HG02623 (cell line): ENCODE measurements around the gene SUMO4.
A peak's percentile ranks its signal among the peaks of the same experiment; 100 is the strongest.
"Not testable (repeated sequence)": the region's sequence is repeated elsewhere in the genome, so short reads cannot be mapped to it uniquely, and the experiment has no call there.

Source experiments
- ATAC-seq: cut with Tn5 transposase; IDR thresholded peaks from one replicate; pipeline ENCODE4 v1.9.1; 2021; ENCODE audit warnings: moderate library complexity; ENCODE audit not compliant: unreplicated experiment

The SUMO4 gene

DNA sequence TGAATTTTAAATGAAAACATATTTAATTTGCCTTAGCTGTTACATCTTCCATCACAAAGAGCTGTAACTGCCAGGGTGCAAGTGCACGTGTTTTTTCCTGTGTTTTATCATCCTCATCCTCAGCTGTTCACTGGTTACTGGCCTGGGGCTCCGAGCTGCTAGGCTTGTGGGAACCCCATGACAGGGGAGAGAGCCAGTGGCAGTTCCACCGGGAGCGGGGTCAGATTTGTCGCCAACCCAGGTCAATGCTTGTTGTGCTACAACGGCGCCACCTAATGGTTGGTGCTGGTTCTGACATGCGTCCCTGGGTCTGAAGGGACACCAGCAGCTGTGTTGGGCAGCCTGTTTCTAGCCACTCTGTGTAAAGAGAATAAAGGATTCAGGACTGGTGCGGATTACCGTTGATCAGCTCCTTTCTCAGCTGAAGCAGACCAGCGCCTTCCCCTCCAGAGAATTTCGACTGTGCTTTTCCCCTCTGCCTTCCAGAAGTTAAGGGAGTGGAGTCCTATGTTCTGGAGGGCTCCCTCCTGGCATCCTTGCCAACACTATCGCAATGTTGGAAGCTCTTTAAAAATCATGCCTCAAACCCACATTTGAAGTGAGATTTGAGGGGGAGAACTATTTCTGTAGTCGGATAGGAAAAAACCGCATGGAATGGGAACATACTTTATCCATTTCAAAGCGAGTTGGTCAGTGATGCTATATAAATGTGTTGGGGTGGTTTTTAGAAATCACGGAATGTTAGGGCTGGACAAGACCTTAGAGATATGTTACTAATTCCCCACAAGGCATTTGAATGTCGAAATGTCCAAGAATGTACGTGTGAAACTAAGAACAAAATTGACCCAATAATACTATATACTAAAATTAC, 32.1 kb downstream of the SUMO4 start:
- ATAC-seq = peak; percentile 77

DNA sequence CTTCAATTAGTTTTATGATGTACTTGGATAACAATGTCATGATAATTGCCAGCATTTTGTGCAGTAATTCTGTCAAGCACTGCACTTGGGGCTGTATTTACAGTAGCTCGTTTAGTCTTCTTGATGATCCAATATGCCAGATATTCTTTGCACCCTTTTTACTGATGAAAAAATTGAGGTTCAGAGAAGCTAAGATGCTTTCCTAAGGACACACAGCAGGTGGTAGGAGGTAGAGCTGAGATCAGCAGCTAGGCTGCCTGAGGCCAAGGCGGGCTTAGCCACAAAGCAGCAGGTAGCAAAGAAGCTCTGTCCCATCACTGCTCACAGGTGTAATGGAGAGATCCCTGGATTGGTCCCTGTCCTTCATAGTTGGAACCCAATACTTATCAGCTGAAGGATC, 33.3 kb downstream of the SUMO4 start:
- no peak for ATAC-seq

DNA sequence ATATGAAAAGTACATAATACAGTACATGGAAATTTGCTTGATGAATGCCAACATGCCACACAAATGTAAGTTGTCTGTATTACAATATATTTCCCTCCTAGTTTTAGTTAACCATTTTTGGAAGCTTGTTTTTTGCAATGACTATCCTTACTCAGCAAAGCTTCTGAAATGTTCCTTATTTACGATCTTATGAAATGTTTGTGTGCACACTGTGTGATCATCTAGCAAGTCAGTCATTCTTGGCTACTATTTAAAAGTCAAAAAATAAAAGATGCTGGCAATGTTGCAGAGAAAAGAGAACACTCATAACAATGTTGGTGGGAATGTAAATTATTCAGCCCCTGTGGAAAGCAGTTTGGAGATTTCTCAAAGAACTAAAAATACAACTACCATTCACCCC, 33.8 kb downstream of the SUMO4 start:
- no peak for ATAC-seq

DNA sequence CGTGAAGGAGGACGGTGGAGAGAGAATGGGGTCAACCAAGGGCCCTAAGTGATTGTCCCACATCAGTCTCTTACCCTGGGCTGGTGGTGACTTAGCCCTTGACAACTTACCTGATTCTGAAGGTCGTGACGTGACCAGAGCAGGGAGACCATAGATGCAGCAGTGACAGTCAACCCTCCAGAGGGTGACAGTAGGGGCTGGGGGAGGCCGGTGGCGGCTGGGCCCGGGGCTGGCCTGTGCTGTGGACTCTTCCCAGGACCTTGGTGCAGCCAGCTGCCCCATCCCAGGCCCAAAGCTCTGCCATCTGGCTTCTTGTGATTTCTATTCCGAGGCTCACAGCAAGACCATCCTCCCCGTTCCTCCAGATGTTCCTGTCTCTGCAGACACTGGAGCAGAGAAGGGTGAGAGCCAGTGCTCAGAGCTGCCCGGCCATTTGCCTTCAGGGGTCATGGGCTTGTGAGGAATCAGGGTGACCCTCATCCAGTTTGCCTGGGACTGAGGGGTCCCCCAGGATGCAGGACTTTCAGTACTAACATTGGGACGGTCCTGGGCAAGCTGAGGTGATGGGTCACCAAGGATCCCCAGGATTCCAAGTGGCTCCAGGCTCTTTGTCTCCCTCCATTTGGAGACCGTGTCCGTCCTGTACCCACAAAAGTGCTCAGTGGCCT, 36.0 kb downstream of the SUMO4 start:
- ATAC-seq = no peak

DNA sequence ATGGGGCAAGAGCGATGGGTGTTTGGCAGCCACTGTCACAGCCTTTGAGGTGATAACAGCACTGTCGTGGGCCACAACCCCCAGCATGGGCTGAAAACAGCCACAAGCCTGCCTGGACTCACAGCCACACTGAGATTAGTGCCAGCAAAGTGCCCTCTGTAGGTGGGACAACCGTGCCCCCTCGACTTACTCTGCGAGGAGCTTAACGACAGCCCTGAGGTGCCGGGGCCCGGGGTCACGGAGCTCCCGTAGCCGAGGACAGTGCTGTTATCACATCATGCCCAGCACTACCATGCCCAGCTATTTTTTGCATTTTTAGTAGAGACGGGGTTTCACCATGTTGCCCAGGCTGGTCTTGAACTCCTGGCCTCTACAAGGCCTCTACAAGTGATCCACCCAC, 36.6 kb downstream of the SUMO4 start:
- no peak for ATAC-seq

DNA sequence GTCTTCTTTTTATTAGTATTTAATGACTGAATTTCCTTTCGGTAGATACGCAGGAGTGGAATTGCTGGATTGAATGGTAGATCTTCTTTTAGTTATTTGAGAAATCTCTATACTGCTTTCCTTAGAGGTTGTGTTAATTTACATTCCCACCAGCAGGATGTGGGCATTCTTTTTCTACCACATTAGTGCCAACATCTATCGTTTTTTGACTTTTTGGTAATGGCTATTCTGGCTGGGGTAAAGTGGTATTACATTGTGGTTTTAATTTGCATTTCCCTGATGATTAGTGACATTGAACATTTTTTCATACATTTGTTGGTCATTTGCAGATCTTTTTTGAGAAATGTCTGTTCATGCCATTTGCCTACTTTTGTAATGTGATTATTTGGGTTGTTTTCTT, 37.1 kb downstream of the SUMO4 start:
- ATAC-seq = no peak

DNA sequence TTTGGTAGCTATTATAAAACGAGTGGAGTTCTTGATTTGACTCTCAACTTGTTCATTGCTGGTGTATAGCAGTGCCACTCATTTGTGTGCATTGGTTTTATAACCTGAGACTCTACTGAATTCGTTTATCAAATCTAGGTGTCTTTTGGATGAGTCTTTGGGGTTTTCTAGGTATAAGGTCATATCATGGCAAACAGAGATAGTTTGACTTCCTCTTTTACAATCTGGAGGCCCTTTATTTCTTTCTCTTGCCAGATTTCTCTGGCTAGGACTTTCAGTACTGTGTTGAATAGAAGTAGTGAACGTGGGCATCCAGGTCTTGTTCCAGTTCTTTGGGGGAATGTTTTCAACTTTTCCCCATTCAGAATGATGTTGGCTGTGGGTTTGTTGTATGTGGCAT, 38.8 kb downstream of the SUMO4 start:
- ATAC-seq = no peak

DNA sequence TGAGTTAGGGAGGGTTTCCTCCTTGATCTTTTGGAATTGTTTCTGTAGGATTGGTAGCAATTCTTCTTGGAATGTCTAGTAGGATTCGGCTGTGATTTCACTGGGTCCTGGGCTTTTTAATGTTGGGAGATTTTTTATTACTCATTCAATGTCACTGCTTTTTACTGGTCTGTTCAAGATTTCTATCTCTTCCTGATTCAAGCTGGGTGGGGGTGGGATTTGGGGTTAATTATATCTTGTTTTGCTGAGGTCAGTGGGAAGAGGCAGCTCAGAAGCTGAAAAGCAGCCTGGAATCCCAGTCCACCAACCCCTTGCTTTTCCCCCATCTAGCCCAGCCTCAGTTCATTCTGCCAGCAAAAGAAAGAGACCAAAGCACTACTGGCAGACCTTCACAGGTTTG, 39.6 kb downstream of the SUMO4 start:
- no peak for ATAC-seq

DNA sequence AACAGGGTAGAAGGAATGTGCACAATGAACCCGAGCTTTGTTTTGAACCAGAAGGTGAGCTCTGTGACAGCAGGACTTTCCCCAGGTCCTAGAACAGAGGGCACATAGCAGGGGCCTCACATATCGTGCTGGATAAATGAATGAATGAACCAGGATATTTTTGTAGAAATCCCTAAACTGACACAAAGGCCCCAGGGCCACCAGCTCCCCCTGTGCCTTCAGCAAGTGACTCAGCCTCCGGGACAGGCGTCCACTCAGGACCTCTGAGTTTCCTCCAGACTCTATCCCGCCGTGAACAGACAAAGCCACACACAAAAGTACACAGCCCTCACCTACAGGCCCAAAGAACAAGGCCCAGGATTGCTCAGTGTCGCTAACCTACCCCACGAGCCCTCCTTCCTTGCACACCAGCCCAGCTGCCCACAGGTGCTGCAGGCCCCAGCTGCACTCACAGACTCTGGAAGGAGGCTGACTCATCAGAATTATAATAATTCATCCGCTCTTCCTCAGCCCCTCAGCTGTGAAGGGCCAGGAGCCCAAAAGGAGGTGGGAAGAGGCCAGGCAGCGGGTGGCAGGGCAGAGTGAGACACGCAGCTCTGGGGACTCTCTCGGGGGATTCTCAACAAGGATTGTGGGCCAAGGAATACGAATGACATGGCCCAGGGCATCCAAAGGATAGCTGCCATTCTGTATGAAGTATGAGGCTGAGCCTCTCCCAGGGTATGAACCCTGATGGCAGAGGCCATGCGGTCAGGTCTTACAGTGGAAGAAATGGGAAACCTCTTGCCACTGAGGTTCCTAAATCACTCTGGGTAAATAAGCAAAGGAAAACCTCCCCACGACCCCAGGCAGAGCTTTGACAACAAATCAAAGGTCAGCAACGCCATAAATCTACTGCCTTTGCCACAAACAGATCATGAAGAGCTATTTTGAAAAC, 40.9 kb downstream of the SUMO4 start:
- no peak for ATAC-seq

DNA sequence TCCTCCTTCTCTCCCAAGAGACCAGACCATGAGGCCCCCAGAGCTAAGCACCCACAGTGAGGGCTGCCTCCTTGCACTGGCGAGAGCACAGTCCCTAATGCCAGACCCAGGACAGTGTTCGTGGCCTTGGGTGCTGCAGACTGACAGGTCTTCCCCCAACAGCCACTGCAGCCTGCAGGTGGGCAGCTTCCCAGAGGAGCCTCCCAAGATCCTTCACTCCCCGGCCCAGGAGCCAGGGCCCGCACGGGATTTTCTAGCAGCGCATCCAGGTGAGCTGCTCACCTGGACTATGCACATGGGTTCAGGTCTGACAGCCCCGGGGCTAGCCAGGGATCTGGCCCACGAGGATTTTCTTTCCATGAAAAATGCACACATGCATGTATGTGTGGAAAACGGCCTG, 41.7 kb downstream of the SUMO4 start:
- no peak for ATAC-seq

DNA sequence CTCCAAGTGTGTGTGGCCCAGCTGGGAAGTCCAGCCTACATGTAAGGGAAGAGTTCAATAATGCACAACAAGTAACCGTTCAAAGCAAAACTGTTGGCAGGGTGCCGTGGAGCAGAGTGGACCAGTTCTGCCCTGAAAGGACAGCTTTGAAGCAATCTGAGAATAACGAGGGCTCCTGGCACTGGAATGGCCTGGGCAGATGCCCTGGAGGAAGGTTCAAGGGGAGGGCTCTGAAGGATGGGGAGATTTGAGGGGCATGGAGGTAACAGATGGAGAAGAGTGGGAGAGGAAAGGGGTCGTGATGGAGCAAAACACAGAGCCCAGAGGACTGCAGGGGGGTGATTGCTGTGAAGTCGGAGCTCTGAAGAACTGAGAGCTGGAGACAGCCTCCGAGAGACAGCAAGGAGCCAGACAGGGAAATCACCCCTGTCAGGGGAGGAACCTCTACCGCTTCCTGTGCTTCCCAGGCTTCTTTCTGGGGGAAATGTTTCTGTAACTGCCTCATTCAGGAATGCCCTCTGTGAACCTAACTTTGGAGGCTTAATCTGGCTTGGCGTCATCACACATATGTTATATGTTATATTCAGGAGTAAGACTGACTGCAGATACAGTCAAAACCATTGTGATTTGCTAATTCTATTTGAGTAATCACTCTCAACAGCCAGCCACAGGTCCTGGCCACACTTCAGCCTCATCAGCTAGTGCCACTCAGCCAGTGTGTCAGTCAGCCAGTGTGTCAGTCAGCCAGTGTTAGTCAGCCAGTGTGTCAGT, 43.5 kb downstream of the SUMO4 start:
- ATAC-seq = no peak

DNA sequence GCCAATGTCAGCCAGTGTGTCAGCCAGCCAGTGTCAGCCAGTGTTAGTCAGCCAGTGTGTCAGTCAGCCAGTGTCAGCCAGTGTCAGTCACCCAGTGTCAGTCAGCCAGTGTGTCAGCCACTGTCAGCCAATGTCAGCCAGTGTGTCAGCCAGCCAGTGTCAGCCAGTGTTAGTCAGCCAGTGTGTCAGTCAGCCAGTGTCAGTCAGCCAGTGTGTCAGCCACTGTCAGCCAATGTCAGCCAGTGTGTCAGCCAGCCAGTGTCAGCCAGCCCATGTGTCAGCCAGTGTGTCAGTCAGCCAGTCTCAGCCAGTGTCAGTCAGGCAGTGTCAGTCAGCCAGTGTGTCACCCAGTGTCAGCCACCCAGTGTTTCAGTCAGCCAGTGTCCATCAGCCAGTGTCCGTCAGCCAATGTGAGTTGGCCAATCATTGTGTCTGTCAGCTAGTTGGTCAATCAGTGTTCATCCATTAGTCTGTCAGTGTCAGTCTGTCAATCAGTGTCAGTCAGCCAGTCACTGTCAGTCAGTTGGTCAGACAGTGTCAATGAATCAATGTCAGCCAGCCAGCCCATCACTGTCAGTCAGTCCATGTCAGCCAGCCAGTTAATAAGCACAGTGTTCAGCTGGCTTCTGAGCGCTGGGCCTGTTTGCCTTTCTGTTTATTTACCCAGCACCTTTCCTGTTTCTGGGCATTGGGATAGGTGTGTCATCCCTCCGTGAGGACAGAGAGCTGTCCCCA, 44.5 kb downstream of the SUMO4 start:
- ATAC-seq = not testable (repeated sequence)

DNA sequence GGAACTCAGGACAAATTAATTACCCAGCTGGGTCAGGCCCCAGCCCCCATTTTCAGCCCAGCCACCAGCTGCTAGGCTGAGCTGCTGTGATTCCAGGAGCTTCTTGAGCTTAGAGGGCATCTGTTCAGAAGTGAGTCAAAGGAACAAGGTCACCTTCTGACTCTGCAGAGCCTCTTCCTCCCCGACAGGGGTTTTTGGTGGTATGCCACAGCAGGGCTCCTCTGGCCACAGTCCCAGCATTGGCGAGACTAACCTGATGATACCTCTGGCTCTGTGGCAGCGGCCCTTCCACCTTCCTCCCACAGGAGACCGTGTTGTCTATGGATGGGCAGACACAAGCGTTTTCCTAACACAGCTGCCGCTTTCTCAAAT, 45.0 kb downstream of the SUMO4 start:
- ATAC-seq = no peak

DNA sequence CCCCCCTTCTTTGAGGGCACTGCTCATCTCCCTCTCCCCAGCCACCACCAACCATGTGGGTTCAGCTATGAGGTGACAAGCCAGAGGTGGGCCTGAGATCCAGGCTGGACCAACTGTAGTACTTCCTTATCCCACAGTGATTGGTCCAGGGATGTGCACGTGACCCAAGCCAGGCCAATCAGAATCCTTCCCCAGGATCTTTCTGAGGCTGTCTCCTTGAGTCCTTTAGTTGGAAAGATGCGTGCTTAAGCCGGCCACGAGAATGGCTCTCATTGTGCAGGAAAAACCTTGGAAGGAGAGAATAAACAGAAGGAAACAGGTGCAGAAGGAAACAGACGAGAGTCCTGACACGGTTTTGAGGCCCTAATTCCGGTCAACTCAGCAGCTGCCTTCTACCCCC, 45.5 kb downstream of the SUMO4 start:
- ATAC-seq = no peak

DNA sequence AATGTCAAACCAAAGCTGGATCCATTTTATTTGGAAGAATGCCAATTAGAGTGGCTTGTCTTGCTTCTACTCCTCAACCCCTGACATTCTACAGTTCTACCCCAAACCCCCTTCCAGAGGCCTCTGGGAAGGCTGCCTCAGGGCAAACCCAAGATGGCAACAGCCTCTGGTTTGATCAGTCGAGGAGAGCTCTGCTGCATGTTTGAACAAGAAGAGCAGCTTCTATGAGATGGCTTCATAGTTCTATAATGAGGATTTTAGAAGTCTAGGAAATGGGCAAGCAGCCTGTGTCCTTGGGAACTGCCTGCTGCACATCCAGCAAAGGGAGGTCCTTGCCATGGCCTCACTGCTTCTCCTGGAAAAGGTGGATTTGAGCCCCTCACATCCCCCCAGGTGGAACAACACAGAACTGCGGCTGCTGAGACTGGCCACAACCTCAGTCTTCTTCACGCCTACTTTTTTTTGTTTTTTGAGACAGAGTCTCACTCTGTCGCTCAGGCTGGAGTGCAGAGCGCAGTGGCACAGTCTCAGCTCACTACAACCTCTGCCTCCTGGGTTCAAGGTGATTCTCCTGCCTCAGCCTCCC, 46.8 kb downstream of the SUMO4 start:
- ATAC-seq = no peak

DNA sequence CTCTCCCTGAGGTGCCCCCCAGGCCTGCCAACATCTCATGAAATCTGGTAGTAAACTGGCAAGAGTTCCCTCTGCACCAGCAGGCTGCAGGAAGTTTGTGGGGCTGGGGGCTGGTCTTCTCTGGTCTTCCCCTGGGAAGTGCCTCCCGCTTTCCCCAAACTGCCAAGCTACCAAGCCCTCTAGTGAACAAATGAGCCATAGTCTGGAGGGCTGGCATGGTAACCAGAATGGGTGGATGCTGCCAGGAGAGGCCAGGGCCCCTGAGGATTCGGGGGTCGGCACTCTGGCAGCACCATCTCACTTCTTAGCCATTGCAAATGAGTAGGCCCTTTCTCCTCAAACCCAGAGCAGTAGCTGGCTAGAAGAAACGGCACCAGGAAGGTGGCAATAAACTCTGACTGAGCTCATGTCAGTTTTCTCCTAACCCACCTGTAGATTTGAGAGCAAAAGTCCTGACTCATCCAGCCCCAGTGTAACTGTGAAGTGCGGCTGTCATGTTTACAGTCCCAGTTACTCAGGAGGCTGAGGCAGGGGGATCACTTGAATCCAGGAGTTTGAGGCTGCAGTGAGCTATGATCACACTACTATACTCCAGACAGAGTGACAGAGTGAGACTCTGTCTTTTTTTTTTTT, 48.9 kb downstream of the SUMO4 start:
- no peak for ATAC-seq

DNA sequence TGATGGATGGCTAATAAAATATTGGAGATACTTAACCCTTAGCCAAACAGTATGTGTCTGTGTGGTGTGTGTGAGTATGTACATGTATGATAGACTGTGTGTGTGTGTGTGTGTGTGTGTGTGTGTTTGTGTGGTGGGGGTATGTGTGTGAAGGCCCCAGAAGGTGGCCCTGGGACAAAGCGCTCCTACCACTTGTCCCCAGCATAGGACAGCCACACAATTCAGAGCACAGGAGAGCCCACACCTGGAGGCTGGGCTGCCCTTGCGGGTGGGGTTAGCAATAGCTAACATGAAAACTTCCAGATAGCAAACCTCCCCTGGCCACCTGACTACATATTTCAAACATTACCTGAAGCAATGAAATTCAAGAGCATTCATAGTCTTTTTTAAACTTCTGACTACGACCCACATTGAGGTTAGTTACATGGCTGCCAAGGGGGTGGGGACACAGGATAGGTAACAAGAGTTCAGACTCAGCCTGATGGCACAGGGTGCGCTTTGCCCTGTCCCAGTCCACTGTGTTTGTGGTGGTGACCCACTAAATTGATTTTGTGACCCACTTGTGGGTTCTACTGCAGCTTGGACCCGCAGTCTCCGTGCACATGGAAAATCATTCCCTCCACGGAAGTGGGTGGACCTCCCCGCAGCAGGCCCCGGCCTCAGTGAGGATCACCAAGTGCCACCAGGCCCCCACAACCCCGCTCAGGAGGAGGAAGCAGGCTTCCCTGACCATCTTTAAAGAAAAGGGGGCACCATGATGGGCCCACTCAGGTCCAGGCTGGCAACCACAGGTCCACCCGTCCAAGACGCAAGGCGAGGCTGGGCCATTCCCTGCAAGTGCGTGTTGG, 50.0 kb downstream of the SUMO4 start:
- ATAC-seq = no peak
